Ovary (tissue), 9 donors: ENCODE data around the gene TLE7. TPM values are rescaled to one million over a fixed set of nuclear protein-coding genes. Genes with fewer than 3 reads are reported as not detected.

Experiments
- DNase-seq, 5 donors: peaks; one replicate each; pipeline ENCODE4 v3.0.0-alpha.2; 2019 to 2020
- H3K27ac ChIP-seq, 2 donors: fragments of 200-600 bp; one replicate each; pipeline versions ENCODE4 v1.5.1 to v1.8.0; 2019 to 2022
- H3K27me3 ChIP-seq: fragments of 200-600 bp; one replicate; pipeline ENCODE4 v1.8.0; 2022
- H3K36me3 ChIP-seq: fragments of 200-600 bp; sonication (generic); one replicate; pipeline ENCODE4 v1.5.1; 2019
- H3K4me1 ChIP-seq: one replicate; pipeline ENCODE4 v1.8.1; 2013; ENCODE audit warnings: mild to moderate bottlenecking, moderate library complexity; ENCODE audit not compliant: insufficient read depth
- H3K4me3 ChIP-seq: fragments of 200-600 bp; sonication (generic); one replicate; pipeline ENCODE4 v1.5.1; 2017
- H3K9me3 ChIP-seq, 2 donors: fragments of 200-600 bp in 1 of 2; sonication (generic) in 1 of 2; one replicate each; pipeline versions ENCODE4 v1.5.1 to v1.8.1; 2013 to 2019; ENCODE audit warnings: mild to moderate bottlenecking in 1 of 2, moderate library complexity in 1 of 2
- EP300 ChIP-seq: sonication (generic); formaldehyde crosslinking; IDR thresholded peaks from one replicate; pipeline ENCODE4 v1.6.1; 2017; ENCODE audit warnings: antibody characterized with exemption
- POLR2A ChIP-seq: fragments of 450-650 bp; IDR thresholded peaks from one replicate; pipeline ENCODE4 v1.6.1; 2017; ENCODE audit warnings: antibody characterized with exemption, mild to moderate bottlenecking, moderate library complexity
- WGBS, 3 donors: extraction: QIAGEN DNeasy Blood & Tissue Kit in 1 of 3; methylation state at CpG; one replicate each; pipeline versions ENCODE4 v1.1.5 to v1.1.7; 2013 to 2017; 5-methylcytosine and 5-hydroxymethylcytosine counted together
- intact Hi-C, 4 donors: fragments of 100-400 bp; cut with DNase I; formaldehyde crosslinking; loops; one replicate each; pipeline versions ENCODE4 v1.11.0 to v1.15.1; 2022 to 2023
- polyA plus RNA-seq, 2 donors: library from polyadenylated mRNA; stranded (reverse); fragments of 200-250 nt in 1 of 2; fragments of 350-450 nt in 1 of 2; fragmentation: Illumina TruSeq in 1 of 2; extraction: RNeasy Lipid Tissue Mini Kit (QIAGEN cat#74804) in 1 of 2; gene quantifications; one replicate each; pipeline ENCODE4 v1.2.3, GENCODE V29; 2013 to 2014
- total RNA-seq, 7 donors: library from RNA; depleted of rRNA in 2 of 7; stranded (reverse); fragments of >200 nt in 2 of 7; fragmentation: NEBNext Ultra II Directional in 3 of 7; extraction: Animal tissue kit (Norgen Biotek cat#: 25700) in 3 of 7; gene quantifications; one replicate each; pipeline versions ENCODE4 v1.1.0 to v1.2.4, GENCODE V29; 2016 to 2023
- TF ChIP-seq, protein P1 (sequence below), 3 donors: fragments of 450-650 bp in 2 of 3; fragments of 200-600 bp in 1 of 3; IDR thresholded peaks; one replicate each; pipeline versions ENCODE4 v1.5.1 to v1.8.0; 2016 to 2022; ENCODE audit warnings: antibody characterized with exemption in 3 of 3, mild to moderate bottlenecking in 1 of 3
- donor health status: DM: no; HTN: no; CAD: no; lungs with moderate emphysema.
- donor health status: DM: no; HTN: no; CAD: no.
- donor health status: Bipolar disorder and iron deficiency.
- donor health status: DM: yes; HTN: yes; CAD: no.
- donor health status: DM: no; HTN: no; CAD: no.
- donor health status: DM: yes; HTN: yes; CAD: no.

The TLE7 gene
- total and polyA plus RNA-seq, 9 donors, result 0.10 TPM; not detected in 8

DNA sequence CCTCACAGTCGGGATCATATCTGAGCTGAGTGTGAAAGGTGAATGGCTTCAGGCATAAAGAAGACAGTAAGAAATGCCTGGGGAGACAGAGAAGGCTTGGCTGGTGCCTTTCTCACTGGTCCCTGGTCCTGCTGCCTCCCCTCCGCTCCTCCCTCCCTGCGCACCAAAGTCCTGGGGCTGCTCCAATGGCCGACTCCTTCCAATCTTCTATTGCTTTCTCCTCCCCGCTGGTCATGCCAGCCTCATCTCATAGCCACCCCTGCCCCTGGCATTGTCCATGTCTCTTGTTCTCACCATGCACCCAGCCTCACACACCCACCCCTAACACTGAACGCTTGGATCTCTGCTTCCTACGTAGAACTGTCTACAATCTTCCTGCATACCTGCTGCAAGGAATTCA, 18.0 kb downstream of the TLE7 start:
- intact Hi-C loops, result no loop called here
- TF ChIP-seq POLR2A (no peak), EP300 (no peak)
- TF ChIP-seq, protein P1, sequence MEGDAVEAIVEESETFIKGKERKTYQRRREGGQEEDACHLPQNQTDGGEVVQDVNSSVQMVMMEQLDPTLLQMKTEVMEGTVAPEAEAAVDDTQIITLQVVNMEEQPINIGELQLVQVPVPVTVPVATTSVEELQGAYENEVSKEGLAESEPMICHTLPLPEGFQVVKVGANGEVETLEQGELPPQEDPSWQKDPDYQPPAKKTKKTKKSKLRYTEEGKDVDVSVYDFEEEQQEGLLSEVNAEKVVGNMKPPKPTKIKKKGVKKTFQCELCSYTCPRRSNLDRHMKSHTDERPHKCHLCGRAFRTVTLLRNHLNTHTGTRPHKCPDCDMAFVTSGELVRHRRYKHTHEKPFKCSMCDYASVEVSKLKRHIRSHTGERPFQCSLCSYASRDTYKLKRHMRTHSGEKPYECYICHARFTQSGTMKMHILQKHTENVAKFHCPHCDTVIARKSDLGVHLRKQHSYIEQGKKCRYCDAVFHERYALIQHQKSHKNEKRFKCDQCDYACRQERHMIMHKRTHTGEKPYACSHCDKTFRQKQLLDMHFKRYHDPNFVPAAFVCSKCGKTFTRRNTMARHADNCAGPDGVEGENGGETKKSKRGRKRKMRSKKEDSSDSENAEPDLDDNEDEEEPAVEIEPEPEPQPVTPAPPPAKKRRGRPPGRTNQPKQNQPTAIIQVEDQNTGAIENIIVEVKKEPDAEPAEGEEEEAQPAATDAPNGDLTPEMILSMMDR (IDR thresholded peaks at IDR 0.05), result no peak
- Histone ChIP-seq H3K27ac (no peak overlapping the region), H3K4me3 (no peak overlapping the region), H3K9me3 (no peaks in the 10 kb centered on the region), H3K36me3 (no peaks in the 10 kb centered on the region), H3K27me3 (no peaks in the 10 kb centered on the region), H3K4me1 (no peaks in the 10 kb centered on the region)
- 65 to 83% (median 75%) methylated on average over 7 of the region's 7 CpGs for WGBS, 3 donors
- DNase-seq, result no peak

DNA sequence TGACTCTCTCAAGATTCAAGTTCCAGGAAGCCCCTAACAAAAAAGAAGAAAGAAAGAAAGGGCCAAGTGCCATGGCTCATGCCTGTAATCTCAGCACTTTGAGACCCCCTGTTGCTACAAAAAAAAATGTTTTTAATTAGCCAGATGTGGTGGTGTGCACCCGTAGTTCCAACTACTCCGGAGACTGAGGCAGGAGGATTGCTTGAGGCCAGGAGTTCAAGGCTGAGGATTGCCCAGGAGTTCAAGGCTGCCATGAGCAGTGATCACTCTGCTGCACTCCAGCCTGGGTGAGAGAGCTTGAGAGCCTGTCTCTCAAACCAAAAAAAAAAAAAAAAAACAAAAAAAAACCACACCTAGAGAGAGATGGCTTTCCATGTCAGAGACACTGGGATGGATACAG, 18.8 kb downstream of the TLE7 start:
- Histone ChIP-seq H3K27me3 (no peaks in the 10 kb centered on the region), H3K27ac (no peak overlapping the region), H3K9me3 (no peaks in the 10 kb centered on the region), H3K4me1 (no peaks in the 10 kb centered on the region), H3K36me3 (no peaks in the 10 kb centered on the region), H3K4me3 (no peak overlapping the region)
- TF ChIP-seq EP300 (no peak), POLR2A (no peak)
- TF ChIP-seq, protein P1 (IDR thresholded peaks at IDR 0.05), result no peak
- intact Hi-C loops, result no loop called here
- WGBS, 3 donors, result 29 to 33% (median 30%) methylated on average over 2 of the region's 2 CpGs
- no peak for DNase-seq

DNA sequence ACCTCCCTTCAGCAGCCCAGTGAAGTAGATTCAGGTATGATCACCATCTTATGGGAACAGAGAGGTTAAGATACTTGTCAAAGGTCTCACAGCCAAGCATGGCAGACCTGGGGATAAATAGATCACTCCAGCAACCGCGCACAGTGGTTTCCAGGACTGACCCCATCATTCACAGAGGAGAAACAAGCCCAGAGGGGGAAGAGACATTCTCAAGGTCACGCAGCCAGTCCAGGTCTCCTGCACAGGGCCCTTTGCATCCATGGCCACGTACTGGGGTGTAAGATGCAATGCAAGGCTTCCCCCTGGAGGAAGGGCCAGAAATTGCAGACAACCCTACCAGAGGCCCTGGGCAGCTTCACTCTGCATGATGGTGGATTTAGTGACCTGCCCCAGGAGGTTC, 19.9 kb downstream of the TLE7 start:
- no peak overlapping the region for H3K4me3 ChIP-seq
- no peaks in the 10 kb centered on the region for H3K36me3 ChIP-seq
- TF ChIP-seq, protein P1 (IDR thresholded peaks at IDR 0.05), result no peak
- TF ChIP-seq EP300, result no peak
- no peak for TF ChIP-seq POLR2A
- no peaks in the 10 kb centered on the region for H3K27me3 ChIP-seq
- DNase-seq, result no peak
- no peaks in the 10 kb centered on the region for H3K4me1 ChIP-seq
- intact Hi-C loops, result no loop called here
- H3K9me3 ChIP-seq, result no peaks in the 10 kb centered on the region
- no peak overlapping the region for H3K27ac ChIP-seq
- WGBS, 3 donors, result 43 to 58% (median 49%) methylated on average over 4 of the region's 4 CpGs

DNA sequence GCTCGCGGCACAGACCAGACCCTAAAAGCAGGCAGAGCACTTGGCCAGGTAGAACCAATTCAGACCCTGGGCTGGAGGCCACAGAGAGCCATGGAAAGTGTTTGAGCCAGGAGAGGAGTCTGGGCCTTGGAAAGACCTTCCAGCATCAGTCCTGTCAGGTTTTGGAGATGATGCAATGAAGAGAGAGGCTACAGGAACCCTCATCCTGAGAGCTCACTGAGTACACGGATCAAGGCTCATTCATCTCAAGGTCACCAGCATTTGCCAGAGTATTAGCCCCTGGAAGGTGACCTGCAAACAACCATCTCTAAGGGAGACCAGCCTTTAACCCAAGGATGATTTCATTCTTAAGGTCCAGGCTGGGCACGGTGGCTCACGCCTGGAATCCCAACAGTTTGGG, 27.8 kb downstream of the TLE7 start:
- no peaks in the 10 kb centered on the region for H3K36me3 ChIP-seq

More for the DNA sequence above, 27.8 kb downstream of the TLE7 start:
- intact Hi-C loops, result loop anchor here in 3 of 4 donors (5.0 to 10.0 kb wide), 2 partner anchors 88 to 201 kb away; no protein-coding TSS in a partner anchor
- H3K4me1 ChIP-seq, result peaks cover under 1% of the 10 kb centered on the region
- no peak for DNase-seq
- TF ChIP-seq POLR2A (no peak), EP300 (no peak)
- TF ChIP-seq, protein P1 (IDR thresholded peaks at IDR 0.05), result no peak
- no peak overlapping the region for H3K4me3 ChIP-seq
- no peaks in the 10 kb centered on the region for H3K9me3 ChIP-seq
- 74 to 82% (median 78%) methylated on average over 5 of the region's 5 CpGs for WGBS, 3 donors
- no peak overlapping the region for H3K27ac ChIP-seq
- H3K27me3 ChIP-seq, result no peaks in the 10 kb centered on the region
